Stimulated activated CD8-positive, alpha-beta memory T cell treated with anti-CD3 and anti-CD28 coated beads, Interleukin-12 subunit alpha, Interleukin-12 subunit beta, amount 100 ng/mL, for 24 hours (primary cell): ENCODE data around the gene MBD5.

ENCODE experiments used
- DNase-seq: peaks from one replicate; pipeline ENCODE4 v3.0.0-alpha.2; 2020; ENCODE audit errors: extremely low read depth

Gene MBD5

DNA sequence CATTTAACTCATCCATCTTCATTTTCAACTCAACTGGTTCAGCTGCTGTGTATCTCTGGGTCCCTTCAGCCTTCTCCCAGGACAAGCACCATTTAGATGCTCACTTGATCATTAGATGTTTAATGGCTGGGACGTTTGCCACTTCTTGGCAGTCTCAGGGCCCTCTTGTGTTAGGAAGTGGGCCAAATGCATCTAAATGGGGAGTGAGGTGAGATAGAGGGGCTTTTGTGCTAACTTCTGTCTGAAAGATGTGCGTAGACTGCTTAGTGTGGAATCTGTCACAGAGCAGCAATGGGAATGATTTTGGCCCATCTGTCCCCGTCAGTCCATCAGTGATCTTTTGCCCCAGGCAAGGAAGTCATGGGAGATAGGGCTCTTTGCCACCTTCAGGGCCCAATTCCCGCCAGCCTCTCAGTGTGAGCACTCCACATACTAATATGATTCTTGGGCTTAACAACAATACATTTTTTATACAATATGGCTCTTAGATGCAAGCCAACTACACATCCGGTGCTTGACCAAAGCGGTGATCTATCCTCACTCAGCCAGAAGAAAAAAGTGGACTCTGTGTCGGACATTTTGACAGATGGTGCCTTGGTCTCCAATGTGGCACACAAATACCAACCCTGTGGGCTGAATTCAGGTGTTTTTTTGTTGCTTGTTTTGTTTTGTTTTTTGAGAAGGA is 528.0 kb downstream of the MBD5 start:
- DNase-seq: no peak

DNA sequence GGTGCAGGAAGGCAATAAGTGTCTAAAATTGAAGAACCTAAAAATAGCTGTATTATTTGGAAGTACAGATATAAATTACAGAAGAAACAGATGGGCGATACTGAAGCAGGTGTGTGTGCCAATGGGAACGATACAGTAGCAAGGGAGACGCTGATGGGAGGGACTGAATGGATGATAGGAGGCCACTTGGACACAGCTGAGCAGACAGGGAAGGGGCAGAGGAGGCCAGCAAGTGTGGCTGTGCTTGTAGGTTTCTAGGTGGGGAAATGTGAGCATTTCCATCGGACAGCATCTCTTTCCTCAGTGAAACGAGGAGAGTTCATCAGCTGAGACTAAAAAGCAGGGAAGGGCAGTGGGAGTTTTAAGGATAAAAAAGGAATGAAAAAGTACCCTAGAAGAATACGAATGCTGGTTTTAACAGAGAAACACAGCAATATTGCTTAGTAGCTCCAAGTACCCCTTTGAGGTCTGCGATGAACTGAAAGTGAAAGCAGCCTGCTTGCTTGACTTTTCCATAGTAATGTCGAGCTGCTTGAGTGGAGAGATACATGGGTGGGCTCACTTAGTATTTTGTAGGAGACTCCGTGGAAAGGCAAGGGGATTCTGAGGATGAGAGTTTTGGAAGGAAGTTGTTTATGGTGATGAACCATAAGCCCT is 531.9 kb downstream of the MBD5 start:
- no peak for DNase-seq

- no peak for DNase-seq
Observed at GRCh38 chr2:148553332-148553887, 532.5 kb downstream of the MBD5 start.

DNA sequence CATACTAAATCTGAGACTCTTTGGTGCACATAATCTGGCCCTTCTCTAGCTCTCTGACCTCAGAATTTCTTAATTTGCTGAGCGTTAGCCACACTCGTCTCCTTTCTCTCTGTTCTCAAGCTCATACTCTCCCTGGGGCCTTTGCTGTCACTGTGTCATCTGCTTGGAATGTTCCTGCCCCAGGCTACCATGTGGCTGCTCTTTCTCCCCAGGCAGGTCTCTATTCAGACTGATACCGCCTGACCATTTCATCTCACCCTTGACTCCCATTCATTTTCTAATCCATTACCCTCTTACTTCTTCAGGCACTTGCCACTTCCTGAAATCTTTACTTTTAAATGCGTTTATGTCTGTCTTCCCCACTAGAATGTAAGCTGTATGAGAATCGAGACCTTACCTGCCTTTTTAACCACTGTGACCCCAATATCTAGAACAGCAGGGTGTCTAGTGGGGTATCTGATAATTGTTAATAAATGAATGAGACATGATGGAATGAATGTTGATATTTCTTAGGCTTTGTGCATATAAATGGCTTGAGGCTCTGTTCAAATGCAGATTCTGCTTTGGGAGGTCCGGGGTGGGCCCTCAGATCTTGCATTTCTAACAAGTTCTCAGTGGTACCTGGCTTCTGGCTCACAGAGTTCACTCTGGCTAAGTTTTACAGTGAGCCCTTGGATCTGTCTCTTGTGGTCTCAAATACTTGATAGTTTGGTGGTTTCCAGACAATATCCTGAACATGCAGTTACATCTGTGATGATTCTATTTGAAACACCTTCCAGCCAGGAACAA is 533.8 kb downstream of the MBD5 start:
- DNase-seq: no peak

GRCh38 chr2:148555622-148556294 is 534.9 kb downstream of the MBD5 start:
- DNase-seq: no peak

GRCh38 chr2:148557844-148558436 is 537.0 kb downstream of the MBD5 start:
- DNase-seq: no peak

DNA sequence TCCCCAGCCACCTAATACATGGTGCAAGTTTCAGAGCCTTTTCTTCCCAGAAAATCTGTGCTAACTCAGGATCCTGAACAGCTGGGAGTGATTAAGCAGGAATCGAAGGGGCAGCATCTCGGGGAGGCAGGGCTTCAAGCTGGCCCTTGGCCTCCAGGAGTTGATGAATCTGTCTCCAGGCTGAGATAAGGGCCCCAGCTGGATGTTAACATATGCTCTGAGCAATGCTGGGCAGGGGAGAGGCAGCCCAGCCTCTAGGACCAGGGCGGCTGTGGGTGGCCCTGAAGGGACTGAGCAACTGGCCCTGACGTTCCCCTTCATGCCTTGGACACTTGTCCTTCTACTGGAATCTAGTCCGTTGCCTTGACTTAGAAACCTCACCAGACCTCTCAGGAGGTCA is 539.6 kb downstream of the MBD5 start:
- DNase-seq: no peak

GRCh38 chr2:148561389-148561788 is 540.5 kb downstream of the MBD5 start:
- no peak for DNase-seq

DNA sequence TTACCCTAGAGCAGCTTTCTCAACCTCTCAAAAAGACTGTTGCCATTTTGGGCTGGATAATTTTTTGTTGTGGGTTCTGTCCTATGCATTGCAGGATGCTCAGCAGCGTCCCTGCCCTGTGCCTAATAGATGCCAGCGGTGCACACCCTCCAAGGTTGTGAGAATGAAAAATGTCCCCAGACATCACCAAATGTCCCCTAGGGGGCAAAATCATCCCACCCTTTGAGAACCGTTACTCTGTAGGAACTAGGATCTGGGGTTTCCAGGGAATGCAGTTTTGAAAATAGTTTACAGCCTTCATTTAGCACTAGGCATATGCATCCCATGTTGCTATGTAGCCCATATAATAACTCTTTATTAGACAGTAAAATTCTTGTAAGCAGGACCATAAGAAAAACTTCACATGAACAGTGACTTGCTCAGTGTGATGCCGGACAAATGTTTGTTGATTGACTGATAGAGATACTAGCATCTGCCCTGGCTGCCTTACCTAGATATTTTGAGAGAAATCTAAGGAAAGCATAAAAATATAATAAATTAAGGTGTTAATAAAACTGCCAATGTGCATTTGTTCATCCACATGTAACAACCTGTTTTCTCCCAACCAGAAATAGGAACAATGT is 544.5 kb downstream of the MBD5 start:
- no peak for DNase-seq
